NCI-H1105 treated with DMSO at 0.1 percent for 48 hours (cell line): ENCODE data around the gene SIGMAR1.

Experiments
- DNase-seq: peaks from one replicate; lab custom pipeline; 2025; lab: John Stamatoyannopoulos, UW

The SIGMAR1 gene

DNA sequence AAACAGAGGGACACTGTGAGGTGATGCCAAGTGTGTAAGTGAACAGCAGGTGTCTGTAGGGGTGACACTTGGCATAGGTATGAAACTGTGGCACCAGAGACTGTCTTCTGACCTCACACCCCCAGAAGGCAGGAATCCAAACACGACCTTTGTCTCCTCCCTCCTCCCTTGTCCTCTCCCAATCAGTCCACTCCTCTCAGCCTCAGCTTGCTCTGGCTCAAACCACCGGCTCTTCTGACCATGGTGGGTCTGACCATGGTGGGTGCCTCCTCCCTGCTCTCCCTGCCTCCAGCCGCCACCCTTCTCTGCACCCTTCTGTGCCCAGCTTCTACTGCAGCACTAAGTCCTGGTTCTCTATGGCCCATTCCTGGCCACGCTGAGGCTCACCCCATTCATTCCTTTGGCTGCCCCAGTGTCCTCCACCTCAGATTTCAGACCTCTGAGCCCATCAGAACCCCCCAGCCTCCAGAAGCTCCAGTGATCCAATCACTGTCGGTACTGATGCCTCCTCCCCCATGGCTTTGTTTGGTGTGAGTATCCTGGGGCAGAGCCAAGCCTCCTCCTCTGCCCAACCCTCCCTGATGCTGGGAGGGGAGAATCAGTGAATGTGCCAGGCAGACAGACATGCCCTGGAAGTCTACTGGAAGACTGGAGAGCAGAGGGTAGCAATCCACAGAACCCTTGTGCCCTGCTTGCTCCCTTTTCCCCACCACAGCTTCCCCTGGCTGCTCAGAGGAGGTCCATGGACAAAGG is 7.0 kb downstream of the SIGMAR1 start:
- no peak for DNase-seq

DNA sequence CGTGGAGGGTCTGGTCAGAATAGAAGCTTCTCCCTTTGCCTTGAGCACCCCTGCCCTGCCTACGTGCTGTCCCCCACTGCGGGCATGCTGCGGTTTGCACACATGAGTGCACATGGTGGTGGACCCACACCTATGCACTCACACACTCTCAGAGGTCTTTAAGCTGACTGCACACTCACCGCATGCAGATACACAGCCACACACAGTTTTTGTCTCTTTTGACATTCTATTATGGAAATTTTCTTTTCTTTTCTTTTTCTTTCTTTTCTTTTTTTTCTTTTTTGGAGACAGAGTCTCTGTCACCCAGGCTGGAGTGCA is 8.1 kb downstream of the SIGMAR1 start:
- no peak for DNase-seq

DNA sequence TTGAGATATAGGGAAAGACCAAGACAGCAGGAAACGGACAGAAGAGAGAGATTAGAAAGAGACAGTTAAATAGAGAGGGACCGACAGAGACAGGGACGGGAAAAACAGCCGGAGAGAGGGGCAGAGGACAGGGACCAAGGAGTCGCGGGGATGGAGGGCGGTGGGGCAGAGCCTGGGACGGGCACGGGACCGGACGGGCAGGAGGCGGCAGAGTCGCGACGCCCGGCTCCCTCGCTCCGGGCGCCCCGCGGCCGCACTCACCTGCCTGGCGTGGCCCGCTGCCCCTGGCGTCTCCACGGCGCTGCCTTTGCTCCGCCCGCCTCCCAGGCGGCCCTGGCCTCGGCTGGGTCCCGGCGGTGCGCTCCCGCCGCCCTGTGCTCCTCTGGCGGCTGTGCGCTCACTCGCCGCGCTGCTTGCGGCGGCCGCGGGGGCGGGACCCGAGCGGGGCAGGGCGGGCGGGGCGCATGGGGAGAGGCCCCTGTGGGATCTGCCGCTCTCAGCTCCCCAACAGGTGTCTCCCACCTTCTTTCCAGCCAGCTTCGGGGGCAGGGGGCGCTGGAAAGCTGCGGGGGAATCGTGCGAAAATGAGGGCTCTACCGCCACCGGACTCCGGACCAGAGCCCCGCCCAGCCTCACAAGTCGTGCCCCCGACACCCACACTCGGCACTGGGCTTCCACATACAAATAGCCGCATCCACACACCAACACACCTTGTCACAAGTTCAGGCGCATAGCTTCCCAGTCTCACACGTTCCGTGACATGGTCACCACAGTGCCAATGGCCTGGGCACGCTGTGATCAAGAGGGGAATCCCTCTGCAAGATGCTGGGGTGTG is 8.7 kb downstream of the SIGMAR1 start, which contains the start of gene ARID3C:
Gene ARID3C, minus strand, starts transcription at position 411 of the 835 bp plus-strand sequence. CDS start 1,052 bp downstream, outside the sequence.
- DNase-seq = peak; percentile 52

DNA sequence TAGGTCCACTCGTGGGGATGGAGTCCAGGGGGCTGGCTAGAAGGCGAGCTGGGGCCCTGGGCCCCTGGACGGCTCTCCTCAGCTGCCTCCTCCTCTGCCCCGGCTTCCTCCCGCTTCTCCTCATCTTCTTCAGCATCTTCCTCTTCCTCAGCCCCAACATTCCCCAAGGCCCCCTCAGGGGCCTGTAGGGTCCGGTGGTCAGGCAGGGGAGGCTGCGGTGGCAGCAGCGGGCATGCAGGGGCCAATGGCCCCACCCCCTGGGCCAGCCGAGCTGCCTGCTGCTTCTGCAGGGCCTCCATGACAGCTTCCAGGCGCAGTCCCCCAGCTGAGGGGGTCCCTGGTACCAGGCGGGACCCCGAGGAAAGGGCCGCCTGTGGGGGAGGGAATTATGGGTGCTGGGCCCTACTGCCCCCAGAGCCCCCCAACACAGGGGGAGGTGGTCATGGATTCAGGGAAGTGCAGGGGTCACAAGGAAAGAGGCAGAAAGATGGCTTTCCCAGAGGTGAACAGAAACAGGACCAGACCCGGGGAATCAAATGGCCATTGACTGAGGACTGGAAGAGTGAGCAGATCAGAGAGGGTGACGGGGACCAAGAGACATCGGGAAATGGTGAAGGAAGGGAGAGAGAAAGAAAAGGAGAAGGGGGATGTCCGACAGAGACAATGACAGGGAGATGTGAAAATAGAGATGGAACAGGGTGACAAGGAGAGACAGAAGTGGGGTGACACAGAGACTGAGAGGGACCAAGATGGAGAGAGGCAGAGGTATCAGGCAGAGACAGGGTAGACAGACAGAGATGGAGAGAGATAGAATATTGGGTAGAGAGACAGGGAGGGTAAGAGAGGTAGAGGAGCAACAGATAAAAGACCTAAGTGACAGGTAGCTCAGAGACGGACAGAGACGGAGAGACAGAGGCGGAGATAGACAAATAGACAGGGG is 9.6 kb downstream of the SIGMAR1 start:
- no peak for DNase-seq

DNA sequence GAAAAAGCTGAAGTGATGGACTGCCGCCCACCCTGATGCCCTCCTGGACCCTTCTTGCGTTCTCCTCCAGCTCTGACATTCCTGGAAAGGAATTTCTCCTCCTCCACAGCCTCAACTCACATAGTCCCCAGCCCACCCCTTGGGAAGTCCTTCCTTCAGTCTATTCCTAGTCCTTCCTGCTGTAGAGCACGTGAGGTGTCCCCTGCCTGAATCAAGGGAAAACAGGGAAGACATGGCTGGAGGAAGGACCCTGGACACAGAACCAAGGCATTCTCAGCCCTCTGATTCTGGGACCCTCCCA is 12.5 kb downstream of the SIGMAR1 start:
- DNase-seq = no peak

DNA sequence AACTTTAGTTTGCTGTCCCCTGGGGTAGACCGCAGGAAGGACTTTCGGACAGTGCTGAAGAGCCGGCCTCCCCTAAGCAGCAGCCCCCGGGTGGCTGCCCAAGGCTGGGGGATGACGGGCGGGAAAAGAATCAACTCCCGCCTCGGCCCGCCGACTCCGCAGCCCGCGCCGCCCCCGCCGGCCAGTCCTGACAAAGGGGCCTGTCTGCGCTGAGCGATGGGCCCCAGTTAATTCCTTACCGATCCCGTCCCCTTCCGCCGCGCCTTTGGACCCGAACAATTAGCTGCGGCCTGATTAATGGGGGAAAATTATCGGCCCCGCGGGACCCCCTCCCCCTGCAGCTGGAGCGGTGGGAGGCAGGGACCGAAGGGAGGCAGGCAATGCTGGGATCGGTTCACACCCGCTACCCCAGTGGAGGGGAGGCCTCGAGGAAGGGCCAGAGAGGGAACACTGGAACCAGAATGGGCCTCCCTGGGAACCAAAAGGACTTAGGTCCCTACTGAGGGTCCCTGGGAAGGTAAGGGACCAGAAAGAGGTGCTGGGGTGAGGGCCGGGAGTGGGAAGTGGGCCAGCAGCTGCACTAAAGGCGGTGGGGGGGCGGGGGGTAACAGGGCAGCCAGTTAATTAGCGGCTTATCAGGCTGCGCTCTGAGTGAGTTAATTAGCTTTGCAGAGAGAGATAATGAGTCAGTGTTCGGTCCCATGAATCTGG is 13.0 kb downstream of the SIGMAR1 start:
- DNase-seq = no peak

DNA sequence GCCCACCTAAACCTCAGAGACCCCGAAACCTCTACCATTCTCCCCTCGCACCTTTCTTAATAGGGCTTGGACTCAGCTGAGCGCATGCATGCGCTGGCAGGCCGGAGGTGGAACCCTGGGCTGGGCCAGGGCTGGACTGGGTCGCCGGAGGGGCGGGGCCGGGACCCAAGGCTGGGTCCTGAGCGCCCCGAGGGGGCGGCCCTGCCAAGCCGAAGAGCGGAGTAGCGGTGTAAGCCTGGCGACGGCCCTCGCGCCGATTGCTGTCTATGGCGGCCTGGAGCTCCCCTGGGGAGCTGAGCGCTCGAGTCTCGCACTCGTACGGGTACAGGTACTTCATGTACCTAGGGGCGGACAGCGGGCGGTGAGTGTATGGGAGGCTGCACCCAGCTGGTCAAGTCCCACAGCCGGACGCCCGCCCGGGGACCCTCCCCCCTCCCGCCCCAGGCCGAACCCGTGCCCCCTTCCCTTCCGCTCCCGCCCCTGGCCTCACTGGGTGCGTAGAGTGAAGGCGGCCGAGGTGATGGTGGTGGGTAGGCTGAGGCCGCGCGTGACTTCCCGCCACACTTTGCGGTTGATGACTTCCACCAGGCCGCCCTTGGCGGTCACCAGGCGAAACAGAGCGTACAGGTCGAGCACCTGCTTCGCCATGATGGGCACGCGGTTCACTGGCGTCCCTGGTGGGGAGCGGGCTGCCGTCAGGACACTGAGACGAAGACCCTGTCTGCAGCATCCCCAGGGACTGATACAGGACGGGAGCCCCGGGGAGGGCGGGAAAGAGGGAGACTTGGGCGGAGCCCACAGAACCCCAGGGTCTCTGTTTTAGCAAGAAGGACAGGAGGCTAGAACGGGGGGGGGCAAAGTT is 14.0 kb downstream of the SIGMAR1 start:
- no peak for DNase-seq

DNA sequence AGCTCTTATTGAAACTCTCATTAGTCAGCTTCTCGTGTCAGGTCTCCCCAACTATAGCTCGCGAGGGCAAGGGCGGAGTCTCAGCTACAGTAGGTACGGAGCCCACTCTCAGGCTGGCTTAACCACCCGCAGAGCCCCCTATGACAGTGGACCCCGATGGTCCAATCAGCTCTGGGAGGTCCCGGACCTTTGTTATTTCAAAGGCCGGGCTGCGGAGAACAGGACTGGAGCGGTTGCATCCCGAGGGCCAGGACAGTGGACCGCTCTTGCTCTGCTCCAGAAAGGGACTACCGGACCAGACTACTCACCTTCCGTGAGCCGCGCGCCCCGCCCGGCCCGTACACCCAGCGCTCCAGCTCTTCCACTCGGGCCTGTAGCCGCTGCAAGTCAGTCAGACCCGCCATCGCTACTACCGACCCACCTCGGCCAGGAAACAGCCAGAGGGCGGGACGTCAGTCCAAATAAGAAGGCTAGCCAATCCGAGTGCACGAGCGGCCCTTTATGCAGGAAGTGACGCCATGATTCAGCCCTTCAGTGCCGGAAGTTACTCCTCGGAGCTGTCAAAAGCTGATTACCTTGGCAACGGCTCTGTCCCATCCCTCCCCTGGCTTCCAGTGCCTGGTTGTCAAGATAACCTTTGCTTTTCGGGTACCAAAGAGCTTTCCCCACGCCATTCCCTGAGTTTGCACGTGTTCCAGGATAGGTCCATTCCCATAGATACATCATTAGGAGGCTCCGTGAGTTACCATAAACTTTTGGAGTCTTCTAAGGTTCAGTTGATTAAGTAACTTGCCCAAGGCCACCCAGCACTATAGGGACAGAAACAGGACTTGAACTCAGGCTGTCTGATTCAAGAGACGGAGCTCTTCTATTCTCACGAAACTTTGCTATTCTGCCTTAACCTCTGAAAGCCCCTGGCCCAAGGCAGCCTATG is 17.3 kb downstream of the SIGMAR1 start, which contains the start of gene DCTN3:
Gene DCTN3, minus strand, starts transcription at position 435 of the 934 bp plus-strand sequence. Its CDS starts 31 bp downstream, at position 404.
- DNase-seq = peak; percentile 95

DNA sequence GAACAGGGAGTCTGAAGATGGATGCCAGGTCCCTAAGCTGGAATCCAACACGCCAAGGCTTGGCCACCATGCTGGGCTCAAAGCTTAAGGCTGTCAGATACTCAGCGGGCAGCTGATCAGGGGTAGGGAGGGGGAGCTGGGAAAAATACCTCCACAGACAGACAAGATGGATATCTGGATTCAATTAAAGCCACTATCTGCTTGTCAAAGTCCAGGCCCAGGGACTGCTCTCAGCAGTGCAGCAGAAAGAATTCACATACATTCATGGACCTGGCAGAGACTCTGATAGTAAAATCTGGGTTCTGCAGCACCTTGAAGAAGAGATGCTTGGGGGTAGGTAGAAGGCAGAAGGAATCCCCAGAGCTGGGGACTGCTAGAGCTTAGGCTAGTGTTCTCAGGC is 22.5 kb downstream of the SIGMAR1 start:
- DNase-seq = no peak

DNA sequence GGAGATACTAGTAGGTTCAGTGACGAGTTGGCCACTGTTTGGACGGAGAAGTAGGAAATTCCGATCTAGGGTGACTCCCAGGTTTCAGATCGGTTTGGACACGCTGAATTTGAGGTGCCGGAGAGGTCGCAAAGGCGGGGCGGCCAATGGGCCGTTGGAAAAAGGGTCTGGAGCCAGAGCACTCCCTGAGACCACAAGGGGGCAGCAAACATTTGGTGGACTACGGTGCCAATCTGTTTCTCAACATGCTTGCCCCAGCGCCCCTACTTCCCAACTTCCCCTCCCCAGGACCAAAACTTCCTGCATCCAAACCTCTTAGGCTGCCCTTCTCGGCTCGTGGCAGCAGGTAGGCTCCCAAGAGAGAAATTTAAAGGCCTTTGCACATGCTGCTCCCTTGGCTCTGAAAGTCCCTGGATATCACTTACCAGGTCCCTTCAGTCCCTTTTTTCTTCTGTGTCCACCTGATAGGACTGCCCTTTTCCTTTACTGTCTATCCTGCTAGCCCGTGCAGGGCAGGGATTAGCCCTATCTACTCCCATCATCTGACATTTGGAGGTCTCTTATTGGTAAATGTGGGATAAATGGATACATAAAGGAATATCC is 24.7 kb downstream of the SIGMAR1 start:
- peak; percentile 75 for DNase-seq

DNA sequence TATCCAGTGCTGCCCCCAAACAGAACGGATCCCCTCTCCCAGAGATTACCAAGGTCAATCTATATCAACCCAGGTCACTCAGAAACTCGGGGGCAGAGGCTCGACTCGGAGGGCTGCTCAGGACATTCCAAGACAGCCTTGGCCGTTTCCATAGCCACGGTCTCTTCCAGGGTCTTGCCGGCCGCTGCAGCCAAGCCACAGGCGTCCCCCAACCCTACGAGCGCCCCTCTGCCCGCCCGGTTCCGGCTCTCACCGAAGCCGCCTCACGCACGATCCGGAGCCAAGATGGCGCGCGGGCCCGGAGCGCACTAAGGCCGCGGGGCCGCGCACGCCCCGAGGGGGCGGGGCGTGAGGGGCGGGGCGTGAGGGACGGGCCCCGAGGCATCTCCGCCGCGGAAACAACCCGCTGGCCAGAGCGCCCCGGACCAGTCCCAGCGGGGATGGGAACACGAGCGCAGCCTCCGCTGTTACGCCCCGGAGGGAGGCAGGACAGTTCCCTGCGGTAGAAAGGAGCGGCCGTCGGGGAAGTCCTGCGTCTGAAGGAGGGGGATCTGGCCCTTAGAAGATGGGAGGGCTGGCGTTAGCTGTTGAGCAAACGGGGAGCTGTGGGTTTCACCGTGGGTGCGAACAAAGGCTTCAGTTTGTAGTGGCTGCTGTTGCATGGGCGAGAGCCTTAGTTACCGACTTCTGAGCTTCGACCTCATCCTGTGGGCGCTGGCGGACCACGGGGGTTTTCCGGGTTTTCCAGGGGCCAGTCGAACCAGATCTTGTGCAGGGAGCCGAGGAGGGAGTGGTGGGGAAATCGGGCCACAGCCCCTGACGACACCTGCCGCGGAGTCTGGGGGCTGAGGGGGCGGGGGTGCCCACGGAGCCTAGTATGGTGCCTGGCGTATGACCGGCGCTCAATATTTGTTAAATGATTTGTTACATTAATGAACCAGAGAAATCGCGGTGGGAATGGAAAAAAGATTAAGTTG is 25.5 kb downstream of the SIGMAR1 start, which contains the start of gene RPP25L:
Gene RPP25L, minus strand, starts transcription at position 287 of the 977 bp plus-strand sequence. CDS start 801 bp downstream, outside the sequence.
- DNase-seq = peak; percentile 60

DNA sequence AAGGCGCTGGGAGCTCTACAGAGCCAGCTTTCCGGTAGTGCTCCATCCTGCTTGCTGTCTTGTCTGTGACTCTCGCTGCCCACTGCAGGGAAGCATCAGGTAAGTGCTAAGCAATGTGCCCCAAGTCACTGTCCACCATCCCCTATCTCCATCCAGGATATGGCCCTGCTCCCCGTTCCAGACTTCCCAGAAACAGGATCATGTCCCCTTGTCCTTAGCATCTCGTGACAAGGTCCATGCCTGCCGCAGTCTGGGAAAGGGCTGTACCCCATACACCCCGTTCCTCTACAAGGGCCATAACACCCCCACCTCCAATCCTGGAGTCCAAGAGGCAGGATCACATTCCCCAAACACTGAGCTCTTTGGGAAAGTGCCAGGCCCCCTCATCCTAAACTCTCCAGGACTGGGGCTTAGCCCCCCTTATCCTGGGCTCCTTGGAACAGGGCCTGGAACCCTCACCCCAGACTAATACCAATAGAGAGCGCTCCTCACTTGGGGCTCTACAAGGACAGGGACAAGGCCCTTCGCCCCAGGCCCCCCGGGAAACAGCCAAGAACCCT is 26.3 kb downstream of the SIGMAR1 start:
- DNase-seq = no peak

DNA sequence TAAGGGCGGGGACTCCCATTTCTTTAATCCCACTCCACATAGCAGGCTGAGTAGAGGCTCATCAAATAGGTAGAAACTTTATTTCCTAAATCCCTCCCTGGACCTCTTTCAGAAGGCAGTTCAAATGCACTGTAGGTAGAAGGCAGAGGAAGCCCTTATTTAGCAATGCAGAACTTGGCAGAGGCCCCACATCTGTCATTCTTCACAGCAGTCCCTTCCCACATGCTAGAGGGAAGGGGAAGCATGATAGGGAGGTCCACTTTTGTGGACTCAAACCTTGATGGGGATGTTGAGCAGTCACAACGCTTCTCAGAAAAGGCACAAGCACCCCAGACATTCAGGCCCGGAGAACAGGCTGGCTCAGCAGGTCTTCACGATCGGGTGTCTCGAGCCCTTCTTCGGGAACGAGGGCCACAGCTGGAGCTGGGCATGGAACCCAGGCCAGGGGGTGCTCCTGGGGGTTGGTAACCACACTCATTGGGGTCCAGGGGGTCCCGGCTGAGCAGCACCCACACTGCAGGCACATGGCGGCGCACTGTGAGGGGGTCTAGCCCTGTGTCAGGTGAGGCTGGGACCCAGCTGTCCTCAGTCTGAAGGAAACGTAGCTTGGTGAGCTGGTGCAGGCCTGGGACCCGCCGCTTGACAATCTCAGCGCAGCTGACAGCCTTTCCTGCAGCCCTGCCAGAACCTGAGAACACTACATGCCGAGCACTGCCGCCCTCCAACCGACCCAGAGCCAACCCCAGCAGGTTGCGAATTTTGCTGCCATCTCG is 27.0 kb downstream of the SIGMAR1 start:
- no peak for DNase-seq

DNA sequence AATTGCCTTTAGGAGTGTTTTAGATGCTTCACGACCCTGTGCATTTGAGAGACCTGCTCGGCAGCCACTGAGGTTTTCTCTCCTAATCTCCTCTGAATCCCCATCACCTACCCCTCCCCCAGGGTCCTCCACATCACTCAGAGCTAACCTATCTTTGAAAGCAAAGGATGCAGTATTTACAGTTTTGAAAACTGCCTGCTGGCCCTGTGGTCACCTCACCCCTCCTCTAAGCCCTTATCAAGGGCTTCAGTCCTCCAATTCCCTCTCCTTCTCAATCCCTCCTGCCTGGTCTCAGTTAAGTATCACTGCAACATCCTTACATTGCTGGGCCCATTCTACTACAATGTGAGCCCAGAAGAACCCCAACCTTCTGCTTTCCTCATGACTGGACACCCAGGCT is 30.3 kb downstream of the SIGMAR1 start:
- DNase-seq = no peak

DNA sequence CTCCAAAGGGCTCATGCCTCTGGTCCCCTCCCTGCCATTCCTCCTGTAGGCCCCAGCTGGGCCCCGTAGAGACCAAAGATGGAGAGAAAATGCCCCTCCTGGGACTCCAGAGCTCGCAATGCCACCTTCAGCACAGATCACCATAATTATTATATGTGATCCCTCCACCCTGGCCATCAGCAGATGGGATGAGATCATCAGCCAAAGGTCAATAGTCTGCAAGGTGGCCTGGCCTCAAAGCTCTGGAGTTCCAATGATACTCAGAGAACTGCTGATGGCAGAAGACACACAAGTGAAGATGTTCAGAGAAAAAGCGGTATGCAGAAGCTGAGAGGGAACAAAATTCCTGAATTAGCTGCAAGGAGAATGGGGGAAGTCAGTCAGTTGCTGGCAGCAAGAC is 30.7 kb downstream of the SIGMAR1 start:
- no peak for DNase-seq

DNA sequence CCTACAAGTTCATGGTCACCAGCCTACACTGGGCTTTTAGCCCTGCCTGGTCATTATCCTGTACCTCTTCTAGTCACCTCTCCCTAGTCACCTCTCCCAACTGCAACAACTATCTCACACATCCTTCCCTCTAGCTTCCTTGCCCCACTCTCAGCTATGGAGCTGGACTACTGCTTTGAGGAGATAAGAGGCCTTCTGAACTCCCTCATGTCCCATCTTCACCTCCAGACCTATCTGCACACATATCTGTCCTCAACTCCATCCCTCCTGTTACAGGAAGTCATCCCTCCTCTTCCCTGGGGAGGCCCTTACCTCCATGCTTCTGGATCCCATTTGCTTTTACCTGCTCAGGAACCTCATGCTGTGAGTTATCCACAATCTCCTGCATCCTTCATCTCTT is 31.4 kb downstream of the SIGMAR1 start:
- no peak for DNase-seq
